ENCODE results near the gene ANKRD52.

- no peak for TF ChIP-seq POLR2A (IDR thresholded peaks at IDR 0.05)
- TF ChIP-seq CTCF (IDR thresholded peaks at IDR 0.05), result no peak
Measured at GRCh38 chr12:56224954-56225353, 33.2 kb downstream of the ANKRD52 start.
